CD4-positive, alpha-beta T cell treated with Interleukin-17A for 4 hours (primary cell): Measurements from ENCODE around the gene PSMG2.

Source experiments
- DNase-seq: peaks from one replicate; pipeline ENCODE4 v3.0.0-alpha.2; 2020; ENCODE audit warnings: mixed read lengths

PSMG2 gene

DNA sequence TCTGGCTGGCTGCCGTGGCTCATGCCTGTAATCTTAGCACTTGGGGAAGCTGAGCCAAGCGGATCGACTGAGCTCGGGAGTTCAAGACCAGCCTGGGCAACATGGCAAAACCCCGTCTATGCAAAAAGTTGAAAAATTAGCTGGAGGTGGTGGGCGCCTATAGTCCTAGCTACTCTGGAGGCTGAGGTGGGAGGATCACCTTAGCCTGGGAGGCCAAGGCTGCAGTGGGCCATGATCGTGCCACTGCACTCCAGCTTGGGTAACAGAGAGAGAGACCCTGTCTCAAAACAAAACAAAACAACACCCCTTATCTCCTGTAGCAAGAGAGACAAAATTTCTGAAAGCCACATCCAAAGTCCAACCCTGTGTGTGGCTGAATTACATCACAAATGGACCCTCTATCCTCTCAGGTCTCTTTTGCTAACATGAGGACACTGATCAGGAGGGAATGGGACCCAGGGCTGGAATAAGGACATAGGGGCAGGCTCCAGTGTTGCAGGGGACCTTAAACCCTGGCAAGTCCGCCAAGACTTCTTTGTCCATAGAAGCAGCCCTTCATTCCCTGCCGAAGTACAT lies 64.8 kb downstream of the PSMG2 start:
- DNase-seq, result no peak

DNA sequence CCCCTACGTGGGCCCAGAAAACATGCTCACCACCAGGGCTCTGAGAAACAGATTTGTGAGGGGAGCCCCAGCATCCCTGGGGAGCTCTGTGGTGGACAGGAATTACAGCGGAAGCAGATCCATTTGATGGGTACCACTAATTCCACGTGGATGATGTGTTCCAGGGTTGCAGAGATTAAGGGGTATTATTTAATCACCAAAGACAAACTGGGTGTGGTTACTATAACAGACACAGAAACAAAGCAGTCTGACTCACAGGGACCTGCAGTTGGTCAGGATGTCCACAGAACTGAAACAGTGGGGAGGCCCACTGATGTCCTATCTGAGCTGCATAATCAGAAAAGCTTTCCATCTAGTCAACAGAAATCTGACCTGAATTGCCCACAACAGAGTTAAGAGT lies 65.8 kb downstream of the PSMG2 start:
- DNase-seq, result no peak

DNA sequence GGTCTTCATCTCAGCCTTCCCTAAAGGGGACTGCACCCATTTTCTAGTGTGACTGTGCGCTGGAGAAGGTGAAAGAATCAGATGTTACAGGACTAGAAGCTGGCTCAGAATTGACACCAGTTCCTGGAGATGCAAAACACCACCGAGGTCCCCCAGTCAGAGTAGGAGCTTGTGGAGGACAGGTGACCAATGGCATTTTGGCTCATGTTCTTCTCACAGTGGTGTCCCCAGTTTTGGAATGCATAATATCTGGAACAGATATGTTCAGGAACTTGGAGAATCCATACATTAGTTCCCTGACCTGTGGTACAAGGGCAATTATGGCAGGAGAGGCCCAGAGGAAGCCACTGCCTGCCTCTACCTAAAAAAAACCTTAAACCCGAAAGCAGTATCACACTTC lies 66.3 kb downstream of the PSMG2 start:
- DNase-seq, result no peak

DNA sequence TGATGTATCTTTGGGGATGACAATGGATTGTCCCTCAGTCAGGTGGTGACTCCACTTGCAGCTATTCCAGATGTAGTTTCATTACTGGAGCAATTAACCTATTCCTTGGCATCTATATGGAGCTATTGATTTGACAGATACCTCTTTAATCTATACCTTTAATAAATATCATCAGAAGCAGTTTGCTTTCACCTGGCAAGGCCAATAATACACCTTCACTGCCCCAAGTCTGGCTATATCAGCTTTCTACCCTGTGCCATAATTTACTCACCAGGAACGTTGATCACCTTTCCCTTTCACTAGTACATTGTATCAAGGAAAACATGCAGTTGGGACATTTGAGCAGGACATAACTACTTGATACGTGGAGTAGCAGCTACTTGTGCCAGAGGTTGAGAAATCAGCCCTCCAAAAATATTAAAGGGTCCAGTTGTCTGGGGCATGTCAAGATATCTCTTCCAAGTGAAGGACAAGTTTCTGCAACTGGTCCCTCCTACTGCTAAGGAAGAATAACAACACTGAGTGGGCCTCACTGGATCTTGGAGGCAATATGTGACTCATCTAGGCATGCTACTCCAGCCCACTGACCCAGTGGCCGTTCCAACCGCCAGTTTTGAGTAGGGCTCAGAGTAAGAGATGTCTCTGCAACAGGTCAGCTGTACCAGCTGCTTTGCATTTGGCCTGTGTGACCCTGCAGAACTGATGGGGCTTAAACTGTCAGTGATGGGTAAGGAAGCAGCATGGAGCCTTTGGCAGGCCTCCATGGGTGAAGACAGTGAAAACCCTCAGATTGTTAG lies 67.0 kb downstream of the PSMG2 start:
- no peak for DNase-seq

DNA sequence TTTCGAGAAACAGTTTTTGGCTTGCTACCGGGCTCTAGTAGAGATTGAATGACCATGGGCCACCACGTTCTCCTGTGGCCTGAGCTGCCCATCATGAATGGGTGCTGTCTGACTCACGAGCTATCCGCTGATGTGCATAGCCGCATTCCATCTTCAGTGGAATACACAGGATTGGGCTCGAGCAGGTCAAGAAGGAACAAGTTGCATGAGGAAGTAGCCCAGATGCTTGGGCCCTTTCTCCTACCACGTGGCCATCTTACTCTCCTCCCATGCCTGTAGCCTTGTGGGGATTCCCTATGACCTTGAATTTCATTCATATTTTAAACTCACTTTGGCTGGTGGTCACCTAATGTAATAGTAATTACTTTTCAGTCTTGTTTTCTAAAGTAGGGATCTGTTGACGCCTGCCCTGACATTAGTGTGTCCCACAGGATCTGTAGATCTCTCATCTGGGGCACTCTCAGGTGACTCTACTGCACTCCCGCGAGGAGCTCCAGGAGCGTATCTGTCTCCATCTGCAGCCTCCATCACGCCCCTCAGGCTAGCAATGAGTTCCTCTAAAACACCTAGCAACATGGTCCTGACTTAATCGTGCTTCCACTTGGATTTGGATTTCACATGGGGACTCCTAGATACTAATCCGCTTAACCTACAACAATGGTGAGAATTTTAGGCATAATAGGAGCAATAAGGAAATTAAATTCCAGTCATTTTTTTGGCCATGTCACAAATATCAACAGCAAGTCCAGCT lies 67.8 kb downstream of the PSMG2 start:
- DNase-seq, result no peak

DNA sequence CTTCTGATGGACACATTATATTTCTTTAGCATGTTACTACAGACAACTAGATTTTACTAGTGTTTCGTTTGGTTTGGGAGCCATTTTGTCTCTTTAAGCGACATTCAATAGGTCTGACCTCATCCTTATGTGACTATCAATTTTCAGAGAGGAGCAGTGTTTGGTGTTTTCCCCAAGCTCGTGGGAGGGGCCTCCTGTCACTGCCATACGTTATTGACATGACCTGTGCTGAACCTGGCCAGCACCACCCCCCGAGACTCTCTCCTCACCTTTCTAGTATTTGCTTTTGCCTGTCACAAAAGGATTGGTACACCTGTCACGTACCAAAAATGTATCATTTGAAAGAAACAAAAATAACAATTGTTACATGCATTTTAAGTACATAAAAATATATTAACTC lies 69.3 kb downstream of the PSMG2 start:
- DNase-seq, result no peak

DNA sequence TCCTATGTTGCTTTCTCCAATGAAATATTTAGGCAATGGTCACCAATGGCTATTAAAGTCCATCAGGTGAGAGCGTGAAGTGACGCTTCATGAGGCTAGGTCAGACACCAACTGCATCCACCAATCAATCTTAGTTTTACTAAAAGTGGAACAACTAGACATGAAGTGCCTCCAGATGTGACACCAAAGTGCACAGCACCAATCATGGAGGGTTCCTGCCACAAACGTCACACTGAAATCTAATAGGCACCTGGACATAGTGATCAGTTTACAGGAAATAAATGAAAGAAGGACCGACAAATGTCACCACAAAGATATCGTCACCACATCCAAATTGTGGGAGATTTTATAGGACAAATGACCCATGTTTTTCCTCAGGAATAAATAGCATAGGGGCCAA lies 70.5 kb downstream of the PSMG2 start:
- no peak for DNase-seq

DNA sequence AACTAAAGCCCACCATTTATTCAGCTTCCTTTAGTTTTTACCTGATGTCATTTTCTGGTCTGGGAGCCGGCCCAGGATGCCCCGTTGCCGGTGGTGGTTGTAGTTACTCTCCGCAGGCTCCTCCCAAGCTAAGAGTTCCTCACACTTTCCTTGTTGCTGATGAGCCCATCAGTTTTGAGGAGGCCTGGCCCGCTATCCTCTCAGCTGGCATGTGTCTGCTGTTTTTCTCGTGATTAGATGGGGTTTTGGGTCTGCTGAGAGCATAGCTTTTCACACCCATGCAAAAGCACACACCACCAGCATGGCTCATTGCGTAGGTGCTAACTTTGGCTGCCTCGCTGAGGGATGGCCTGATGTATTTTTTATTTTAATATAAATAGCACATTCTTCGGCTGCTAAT lies 72.1 kb downstream of the PSMG2 start:
- no peak for DNase-seq
